Breast epithelium (tissue), 4 donors: Measurements from ENCODE around the gene RAP1GAP2. TPM values are rescaled to one million over a fixed set of nuclear protein-coding genes. Genes with fewer than 3 reads are reported as not detected.

ENCODE experiments used
- DNase-seq, 2 donors: peaks; one replicate each; pipeline ENCODE4 v3.0.0-alpha.2; 2019; ENCODE audit warnings: low spot score in 2 of 2
- H3K27ac ChIP-seq, 2 donors: fragments of 200-600 bp; sonication (generic) in 1 of 2; one replicate each; pipeline ENCODE4 v1.5.1; 2016 to 2019; ENCODE audit warnings: mild to moderate bottlenecking in 1 of 2
- H3K27me3 ChIP-seq, 2 donors: fragments of 200-600 bp; sonication (generic) in 1 of 2; one replicate each; pipeline versions ENCODE4 v1.5.1 to v1.6.0; 2017 to 2019; ENCODE audit warnings: control low read depth in 1 of 2, mild to moderate bottlenecking in 1 of 2
- H3K36me3 ChIP-seq: fragments of 200-600 bp; one replicate; pipeline ENCODE4 v1.5.1; 2019
- H3K4me1 ChIP-seq, 2 donors: fragments of 200-600 bp; sonication (generic); one replicate each; pipeline ENCODE4 v1.5.1; 2016 to 2019; ENCODE audit warnings: control low read depth in 1 of 2
- H3K4me3 ChIP-seq, 3 donors: fragments of 200-600 bp; sonication (generic); 1 replicate in 2 of 3; 2 replicates in 1 of 3; pipeline ENCODE4 v1.5.1; 2016 to 2019; ENCODE audit warnings: mild to moderate bottlenecking in 3 of 3, moderate library complexity in 2 of 3
- H3K9me3 ChIP-seq, 2 donors: fragments of 200-600 bp; sonication (generic) in 1 of 2; one replicate each; pipeline ENCODE4 v1.5.1; 2016 to 2019; ENCODE audit warnings: control low read depth in 1 of 2
- POLR2A ChIP-seq: fragments of 450-650 bp; IDR thresholded peaks from one replicate; pipeline ENCODE4 v1.6.1; 2016; ENCODE audit warnings: antibody characterized with exemption, mild to moderate bottlenecking, moderate library complexity
- POLR2AphosphoS5 ChIP-seq, 3 donors: sonication (generic); formaldehyde crosslinking; IDR thresholded peaks; one replicate each; pipeline ENCODE4 v1.6.1; 2017; ENCODE audit warnings: antibody characterized with exemption in 3 of 3
- intact Hi-C: fragments of 100-400 bp; cut with DNase I; formaldehyde crosslinking; loops from one replicate; pipeline ENCODE4 v1.15.1; 2023; ENCODE audit warnings: low total_unique reads
- total RNA-seq, 3 donors: library from RNA; depleted of rRNA; stranded (reverse); fragments of >200 nt; gene quantifications; one replicate each; pipeline ENCODE4 v1.1.0, GENCODE V29; 2016
- TF ChIP-seq, protein P1 (sequence below), 3 donors: fragments of 450-650 bp; IDR thresholded peaks; one replicate each; pipeline ENCODE4 v1.5.1; 2016 to 2017; ENCODE audit warnings: antibody characterized with exemption in 3 of 3, mild to moderate bottlenecking in 3 of 3, moderate library complexity in 3 of 3

Gene RAP1GAP2
- total RNA-seq, 3 donors from 2014 or later: 5.3 to 23.4 (median 10.8) TPM

DNA sequence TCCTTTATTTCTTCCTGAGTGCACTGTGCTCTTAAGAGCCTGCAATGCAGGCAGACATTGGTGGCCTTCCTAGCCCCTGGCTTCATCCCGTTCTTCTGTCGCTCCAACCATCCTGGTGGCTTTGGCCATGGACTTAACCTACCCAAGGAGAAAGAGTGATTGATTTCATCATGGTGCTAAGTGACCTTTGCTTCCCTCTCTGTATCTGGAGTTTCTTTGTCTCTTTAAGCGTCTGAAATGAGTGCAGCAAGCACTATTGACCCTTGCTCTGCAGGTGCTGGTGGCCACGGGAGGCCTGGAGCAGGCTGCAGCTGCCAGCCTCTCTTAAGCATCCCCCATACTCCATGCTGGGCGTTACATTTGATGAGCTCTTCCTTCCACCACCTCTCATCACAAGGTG lies 60.5 kb downstream of the RAP1GAP2 start:
- TF ChIP-seq, protein P1, sequence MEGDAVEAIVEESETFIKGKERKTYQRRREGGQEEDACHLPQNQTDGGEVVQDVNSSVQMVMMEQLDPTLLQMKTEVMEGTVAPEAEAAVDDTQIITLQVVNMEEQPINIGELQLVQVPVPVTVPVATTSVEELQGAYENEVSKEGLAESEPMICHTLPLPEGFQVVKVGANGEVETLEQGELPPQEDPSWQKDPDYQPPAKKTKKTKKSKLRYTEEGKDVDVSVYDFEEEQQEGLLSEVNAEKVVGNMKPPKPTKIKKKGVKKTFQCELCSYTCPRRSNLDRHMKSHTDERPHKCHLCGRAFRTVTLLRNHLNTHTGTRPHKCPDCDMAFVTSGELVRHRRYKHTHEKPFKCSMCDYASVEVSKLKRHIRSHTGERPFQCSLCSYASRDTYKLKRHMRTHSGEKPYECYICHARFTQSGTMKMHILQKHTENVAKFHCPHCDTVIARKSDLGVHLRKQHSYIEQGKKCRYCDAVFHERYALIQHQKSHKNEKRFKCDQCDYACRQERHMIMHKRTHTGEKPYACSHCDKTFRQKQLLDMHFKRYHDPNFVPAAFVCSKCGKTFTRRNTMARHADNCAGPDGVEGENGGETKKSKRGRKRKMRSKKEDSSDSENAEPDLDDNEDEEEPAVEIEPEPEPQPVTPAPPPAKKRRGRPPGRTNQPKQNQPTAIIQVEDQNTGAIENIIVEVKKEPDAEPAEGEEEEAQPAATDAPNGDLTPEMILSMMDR (IDR thresholded peaks at IDR 0.05): no peak
- TF ChIP-seq POLR2AphosphoS5 (IDR thresholded peaks at IDR 0.05): no peak
- Histone ChIP-seq H3K27ac (no peak overlapping the region), H3K4me3 (no peak overlapping the region), H3K9me3 (no peaks in the 10 kb centered on the region), H3K4me1 (peaks cover 2 to 4% of the 10 kb centered on the region in 2 donors), H3K36me3 (no peaks in the 10 kb centered on the region), H3K27me3 (no peaks in the 10 kb centered on the region)
- no peak for DNase-seq
- intact Hi-C loops: loop anchor here (10.0 kb wide), 1 partner anchor 148 kb away; no protein-coding TSS in a partner anchor

DNA sequence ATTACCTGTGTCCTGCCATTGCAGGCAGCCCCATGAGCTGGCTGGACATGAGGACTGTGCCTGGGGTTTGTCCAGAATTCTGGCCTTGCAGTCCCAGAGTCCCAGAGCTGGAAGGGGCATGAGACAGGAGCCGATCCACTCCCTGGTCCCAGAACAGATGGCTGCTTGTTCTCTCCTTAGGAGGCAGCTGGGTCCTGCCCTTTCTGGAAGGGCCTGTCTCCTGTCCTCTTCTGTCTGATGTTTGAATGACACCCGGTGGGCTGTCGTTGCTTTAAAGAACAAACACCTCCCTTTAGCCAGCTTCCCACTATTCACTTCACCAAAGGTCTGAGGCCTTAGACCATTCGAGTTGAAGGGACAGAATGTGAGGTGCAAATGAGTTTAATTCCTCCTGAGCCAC lies 63.8 kb downstream of the RAP1GAP2 start:
- TF ChIP-seq POLR2AphosphoS5 (IDR thresholded peaks at IDR 0.05) (no peak), POLR2A (no peak)
- H3K4me1 ChIP-seq: peaks cover 0 to under 1% of the 10 kb centered on the region in 2 donors
- intact Hi-C loops: no loop called here
- no peaks in the 10 kb centered on the region for H3K27me3 ChIP-seq
- H3K36me3 ChIP-seq: no peaks in the 10 kb centered on the region
- no peak overlapping the region for H3K27ac ChIP-seq
- no peak for DNase-seq
- H3K9me3 ChIP-seq: no peaks in the 10 kb centered on the region
- H3K4me3 ChIP-seq: no peak overlapping the region

DNA sequence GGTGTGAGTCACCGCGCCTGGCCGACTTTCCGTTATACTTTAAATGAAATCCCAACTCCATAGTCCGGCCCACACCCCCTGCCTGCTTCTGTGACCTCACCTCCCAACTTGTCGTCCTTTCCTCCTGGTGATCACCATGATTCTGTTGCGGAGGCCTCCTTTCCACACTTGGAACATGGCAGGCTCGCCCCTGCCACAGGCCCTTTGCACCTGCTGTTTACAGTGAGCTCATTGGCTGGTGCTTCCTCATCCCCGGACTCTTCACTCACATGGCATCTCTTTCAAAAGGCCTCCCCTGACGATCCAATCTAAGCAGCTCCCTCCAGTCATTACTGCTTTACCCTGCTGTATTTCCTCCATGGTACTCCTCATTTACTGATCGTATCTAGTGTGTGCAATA lies 64.6 kb downstream of the RAP1GAP2 start:
- Histone ChIP-seq H3K4me1 (no peaks in the 10 kb centered on the region), H3K27ac (no peak overlapping the region), H3K36me3 (no peaks in the 10 kb centered on the region), H3K27me3 (no peaks in the 10 kb centered on the region), H3K9me3 (no peaks in the 10 kb centered on the region), H3K4me3 (no peak overlapping the region)
- TF ChIP-seq POLR2AphosphoS5 (IDR thresholded peaks at IDR 0.05) (no peak), POLR2A (no peak)
- TF ChIP-seq, protein P1 (IDR thresholded peaks at IDR 0.05): no peak
- no peak for DNase-seq
- intact Hi-C loops: no loop called here

DNA sequence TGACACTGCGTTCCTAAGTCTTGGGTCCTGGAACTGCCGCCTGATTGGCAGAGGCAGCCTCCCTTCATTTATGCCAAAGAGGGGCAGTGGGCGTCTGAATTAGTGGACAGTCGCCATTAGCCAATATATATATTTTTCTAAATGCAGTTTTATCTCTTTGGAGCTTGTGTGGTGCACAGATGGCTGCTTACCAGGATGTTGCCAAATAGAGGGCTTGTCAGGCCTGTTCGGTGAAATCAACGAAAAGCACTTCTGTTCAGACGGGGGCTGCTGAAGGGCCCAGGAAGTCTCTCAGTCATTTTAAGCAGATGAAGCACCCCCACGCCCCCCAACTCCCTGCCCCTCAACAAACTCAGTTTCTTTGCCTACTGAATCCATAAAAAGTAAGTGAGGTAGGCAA lies 66.0 kb downstream of the RAP1GAP2 start:
- H3K27me3 ChIP-seq: no peaks in the 10 kb centered on the region
- no peaks in the 10 kb centered on the region for H3K4me1 ChIP-seq

DNA sequence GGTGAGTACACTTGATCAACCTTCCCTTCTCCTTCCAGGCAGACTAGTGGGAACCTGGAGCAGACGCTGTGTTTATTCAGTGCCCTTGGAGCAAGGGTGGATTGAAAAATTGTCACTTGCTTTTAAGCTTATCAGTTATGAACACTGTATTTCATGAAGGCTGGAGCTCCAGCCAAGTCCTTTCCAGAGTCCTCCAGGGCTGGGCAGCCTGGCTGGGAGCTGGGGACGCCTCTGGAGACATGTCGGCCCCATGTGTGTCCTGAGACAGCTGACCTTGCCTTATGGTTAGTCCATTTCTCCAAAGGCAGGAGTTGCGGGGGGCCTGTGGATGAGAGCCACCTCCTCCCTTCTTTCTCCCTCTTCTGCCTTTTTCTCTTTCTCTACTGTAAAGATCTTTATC lies 67.0 kb downstream of the RAP1GAP2 start:
- intact Hi-C loops: no loop called here

More for the DNA sequence above, 66.0 kb downstream of the RAP1GAP2 start:
- intact Hi-C loops: no loop called here
- Histone ChIP-seq H3K27ac (no peak overlapping the region), H3K9me3 (no peaks in the 10 kb centered on the region), H3K36me3 (no peaks in the 10 kb centered on the region), H3K4me3 (no peak overlapping the region)
- DNase-seq: no peak
- TF ChIP-seq POLR2AphosphoS5 (IDR thresholded peaks at IDR 0.05): no peak
- no peak for TF ChIP-seq POLR2A
- TF ChIP-seq, protein P1 (IDR thresholded peaks at IDR 0.05): no peak

More for the DNA sequence above, 67.0 kb downstream of the RAP1GAP2 start:
- Histone ChIP-seq H3K4me1 (no peaks in the 10 kb centered on the region), H3K4me3 (no peak overlapping the region), H3K27me3 (no peaks in the 10 kb centered on the region), H3K36me3 (no peaks in the 10 kb centered on the region), H3K9me3 (no peaks in the 10 kb centered on the region), H3K27ac (no peak overlapping the region)
- TF ChIP-seq, protein P1 (IDR thresholded peaks at IDR 0.05): no peak
- no peak for TF ChIP-seq POLR2A
- no peak for TF ChIP-seq POLR2AphosphoS5 (IDR thresholded peaks at IDR 0.05)
- DNase-seq: no peak
